ENCODE data around the gene GOLGA6C.
"Not testable (repeated sequence)": the region's sequence is repeated elsewhere in the genome, so short reads cannot be mapped to it uniquely, and the experiment has no call there.

Gene GOLGA6C

GRCh38 chr15:75227663-75228280 is 30.4 kb upstream of the GOLGA6C start:
- no peak for DNase-seq

DNA sequence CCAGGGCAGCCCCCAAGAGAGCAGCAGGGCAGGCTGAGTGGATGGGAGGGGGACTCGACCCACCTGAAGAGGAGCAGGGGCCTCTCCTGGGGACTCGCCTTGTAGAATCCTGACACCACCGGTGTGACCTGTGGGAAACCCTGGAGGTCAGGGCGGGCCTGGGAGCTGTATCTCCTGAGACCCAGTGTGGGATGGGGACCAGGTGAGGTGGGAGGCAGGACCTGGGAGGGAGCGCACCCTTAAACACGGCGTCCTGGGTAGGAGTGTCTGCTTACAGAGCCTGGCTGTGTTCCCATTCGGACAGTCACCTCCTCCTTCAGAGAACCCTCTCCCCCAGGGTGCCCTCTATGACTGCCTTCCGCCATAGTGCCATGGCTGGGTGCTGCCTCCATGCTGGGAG is 29.3 kb upstream of the GOLGA6C start:
- DNase-seq, result no peak

DNA sequence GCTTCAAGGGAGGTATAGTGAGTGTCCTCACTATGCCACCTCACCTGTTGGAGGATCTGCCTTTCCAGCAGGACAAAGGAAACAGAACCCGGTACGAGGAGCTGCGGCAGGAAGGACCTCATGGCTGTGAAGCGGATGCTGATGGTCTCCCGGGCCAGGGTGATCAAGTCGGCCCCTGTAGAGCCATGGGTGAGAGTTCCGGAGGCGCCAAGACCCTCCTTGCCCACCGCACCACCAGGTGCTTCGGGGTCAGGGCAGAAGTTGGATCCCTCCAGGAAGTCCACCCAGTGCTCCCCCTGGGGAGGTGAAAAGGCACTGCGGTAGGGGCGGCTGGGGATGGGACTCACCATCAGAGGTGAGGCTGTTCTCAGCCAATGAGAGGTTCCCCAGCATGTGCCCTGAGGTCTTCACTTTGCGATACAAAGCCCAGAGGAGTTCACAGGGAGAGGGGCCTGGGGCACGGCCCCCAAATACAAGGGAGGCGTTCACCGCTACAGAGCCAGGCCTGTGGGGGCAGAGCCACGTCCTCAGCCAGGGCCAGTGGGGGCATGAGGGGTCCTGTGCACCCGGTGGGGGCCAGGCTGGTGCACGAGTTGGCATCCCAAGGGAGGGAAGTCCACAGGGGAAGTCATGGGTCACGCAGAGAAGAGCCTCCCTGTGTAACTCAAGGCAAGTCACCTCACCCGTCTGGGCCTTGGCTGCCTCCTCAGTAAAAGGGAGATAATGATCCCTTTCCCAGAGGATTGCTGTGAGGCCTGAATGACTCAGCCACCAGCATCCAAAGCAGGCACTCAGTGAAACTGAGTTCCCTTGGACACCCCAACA is 28.7 kb upstream of the GOLGA6C start:
- no peak for DNase-seq

GRCh38 chr15:75230016-75230343 is 28.2 kb upstream of the GOLGA6C start:
- no peak for DNase-seq

GRCh38 chr15:75230551-75231371 is 27.4 kb upstream of the GOLGA6C start:
- DNase-seq, result no peak

DNA sequence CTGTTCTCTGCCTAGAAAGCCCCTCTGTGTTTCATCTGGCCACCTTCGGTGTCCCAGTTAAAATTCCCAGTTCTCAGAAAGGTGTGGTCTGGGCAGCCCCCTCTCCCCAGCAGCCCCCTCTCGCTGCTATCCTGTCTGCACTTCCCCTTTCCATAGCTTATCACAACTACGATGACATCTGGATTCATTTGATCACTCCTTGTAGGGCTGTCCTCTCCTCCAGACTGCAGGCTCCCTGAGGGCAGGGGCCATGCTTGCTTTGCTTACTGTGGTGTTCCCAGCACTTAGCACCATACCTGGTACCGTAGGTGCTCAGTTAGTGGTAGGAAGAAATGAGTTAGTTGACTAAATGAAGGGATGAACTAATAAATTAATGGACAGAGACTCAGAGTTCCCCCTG is 26.3 kb upstream of the GOLGA6C start:
- no peak for DNase-seq

DNA sequence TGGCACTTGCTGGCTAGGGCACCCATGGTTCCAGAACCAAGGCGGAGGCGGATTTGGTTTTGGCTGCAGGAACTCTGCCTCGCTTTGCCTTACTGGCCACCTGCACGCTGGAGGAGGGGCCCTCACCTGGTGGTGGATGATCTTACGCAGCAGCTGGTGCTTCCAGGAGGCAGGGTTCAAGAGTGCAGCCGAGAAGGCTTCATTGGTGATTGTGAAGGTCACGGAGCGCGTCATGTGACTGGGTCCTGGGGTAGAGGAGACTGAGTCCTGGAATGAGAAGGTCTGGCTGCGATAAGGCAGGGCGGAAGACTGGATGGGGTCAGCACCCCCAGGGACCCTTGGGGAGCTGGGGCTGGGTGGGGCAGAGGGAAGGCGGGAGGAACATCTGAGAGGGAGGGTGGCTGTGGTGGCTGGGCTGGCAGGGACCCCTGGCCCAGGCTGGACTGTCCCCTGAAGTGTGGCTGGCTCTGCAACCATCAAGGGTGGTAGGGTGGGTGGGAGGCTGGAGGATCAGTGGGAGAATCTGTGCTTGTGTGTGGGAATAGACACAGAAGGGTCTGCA is 25.8 kb upstream of the GOLGA6C start:
- DNase-seq, result no peak

- no peak for DNase-seq
Measured at GRCh38 chr15:75232826-75233503, 25.2 kb upstream of the GOLGA6C start.

- DNase-seq, result no peak
Measured at GRCh38 chr15:75233504-75234190, 24.5 kb upstream of the GOLGA6C start.

- no peak for DNase-seq
Measured at GRCh38 chr15:75234191-75234810, 23.8 kb upstream of the GOLGA6C start.

- no peak for DNase-seq
Measured at GRCh38 chr15:75235051-75235673, 23.0 kb upstream of the GOLGA6C start.

DNA sequence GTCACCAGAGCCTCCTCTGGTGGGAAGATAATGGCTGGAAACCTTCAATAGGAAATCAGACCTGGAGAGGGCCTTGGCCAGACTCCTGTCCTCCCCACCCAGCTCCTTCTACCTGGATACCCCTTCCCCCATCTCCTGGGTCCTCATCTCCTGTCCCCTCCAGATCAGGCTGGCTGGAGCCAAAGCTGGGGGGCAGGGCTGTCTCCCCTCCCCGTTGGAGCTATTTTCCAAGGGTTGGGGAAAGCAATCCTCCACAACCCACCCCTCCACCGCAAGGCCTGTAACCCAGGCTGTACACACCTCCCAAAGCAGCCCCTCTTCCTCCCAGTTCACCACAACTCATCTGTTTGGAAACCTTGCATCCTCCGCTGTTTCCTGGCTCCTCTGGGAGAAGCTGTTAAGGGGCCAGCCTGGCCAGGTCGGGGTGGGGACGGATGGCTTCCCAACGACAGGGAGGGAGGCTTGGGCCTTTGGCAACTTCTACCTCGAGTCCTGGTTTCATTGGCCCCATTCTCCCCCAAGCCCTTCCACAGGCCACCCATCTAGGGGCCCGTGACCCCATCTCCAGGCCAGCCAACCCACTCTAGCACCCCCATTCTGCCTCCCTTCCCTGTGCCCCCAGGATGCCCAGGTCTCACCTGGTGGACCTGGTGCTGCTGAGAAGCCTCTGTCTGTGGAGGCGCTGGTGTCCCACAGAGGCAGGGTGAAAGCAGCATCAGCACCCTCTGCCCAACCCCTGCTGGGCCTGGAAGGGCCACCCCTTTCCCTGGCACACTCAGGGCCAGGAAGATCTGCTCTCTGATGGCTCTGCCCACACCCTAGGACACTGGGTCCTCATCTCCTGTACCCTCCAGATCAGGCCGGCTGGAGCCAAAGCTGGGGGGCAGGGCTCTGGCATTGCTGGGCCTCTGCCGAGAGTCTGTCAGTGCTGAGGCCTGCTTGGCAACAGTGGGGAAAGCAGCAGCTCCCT is 22.1 kb upstream of the GOLGA6C start:
- DNase-seq, result no peak

GRCh38 chr15:75237316-75237982 is 20.7 kb upstream of the GOLGA6C start:
- DNase-seq, result no peak

GRCh38 chr15:75238150-75238549 is 20.0 kb upstream of the GOLGA6C start:
- DNase-seq, result no peak

DNA sequence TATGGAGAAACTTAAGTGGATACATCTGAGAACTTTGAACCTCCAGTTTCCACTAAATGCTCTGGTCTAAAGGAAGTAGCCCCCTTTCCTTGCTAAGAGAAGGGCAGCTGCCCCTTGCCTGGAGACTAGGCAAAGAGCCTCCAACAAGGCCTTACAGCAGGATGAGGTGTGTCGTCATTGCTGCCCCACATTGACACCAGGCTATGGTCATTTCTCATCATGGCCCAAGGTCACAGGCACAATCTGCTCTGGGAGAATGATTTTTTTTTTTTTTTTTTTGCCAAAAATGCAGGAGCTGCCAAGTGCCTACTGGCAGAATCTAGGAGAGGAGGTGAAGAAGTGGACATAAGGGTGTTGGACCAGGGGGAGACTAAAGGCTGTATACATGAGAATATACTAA is 12.4 kb upstream of the GOLGA6C start:
- DNase-seq, result not testable (repeated sequence)

DNA sequence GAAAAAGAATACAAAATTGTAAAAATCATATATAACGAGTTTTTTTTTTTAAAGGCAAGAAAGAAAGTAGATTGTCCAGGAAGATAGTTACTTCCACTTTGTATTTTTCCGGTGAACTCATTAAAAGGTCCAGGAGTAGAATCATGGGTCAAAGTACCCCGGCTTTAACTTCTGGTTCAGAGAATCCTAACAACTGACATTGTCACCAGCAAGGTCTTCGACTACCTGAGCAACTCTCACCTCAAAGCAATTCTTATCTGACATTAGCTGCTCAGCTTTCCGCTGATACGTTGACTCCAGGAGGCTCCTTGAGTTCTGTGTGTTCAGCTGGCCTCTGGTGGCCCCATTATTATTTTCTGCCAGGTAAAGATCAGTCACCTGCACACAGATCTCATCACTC is 9.1 kb upstream of the GOLGA6C start:
- not testable (repeated sequence) for DNase-seq

GRCh38 chr15:75249726-75250125 is 8.4 kb upstream of the GOLGA6C start:
- DNase-seq, result no peak

DNA sequence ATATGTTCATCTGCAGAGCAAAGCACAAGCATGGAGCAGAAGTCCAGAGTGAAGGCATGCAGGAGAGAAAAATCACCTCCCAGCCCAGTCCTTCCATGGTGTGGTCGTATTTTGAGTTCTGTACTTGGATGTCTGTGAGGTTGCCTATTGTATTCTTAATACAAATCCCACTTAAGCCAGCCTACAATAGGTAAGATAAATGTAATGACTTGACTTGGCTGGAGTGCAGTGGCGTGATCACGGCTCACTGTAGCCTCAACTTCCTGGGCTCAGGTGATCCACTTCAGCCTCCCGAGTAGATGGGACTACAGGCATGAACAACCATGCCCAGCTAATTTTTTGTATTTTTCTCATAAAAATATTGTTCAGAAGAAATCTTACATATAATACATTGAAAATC is 6.8 kb upstream of the GOLGA6C start:
- DNase-seq, result not testable (repeated sequence)

DNA sequence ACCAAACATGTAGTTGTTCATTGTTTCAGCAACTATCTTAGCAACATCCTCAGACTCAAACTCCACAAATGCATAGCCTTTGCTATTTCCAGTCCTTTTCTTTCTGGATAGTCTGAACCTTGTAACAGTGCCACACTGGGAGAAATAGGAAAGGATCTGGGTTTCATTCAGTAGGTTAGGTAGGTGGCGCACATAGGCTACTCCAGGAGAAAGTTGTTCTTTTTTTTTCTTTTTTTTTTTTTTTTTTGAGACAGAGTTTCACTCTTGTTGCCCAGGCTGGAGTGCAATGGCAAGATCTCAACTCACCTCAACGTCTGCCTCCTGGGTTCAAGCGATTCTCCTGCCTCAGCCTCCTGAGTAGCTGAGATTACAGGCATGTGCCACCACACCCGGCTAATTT is 5.8 kb upstream of the GOLGA6C start:
- not testable (repeated sequence) for DNase-seq

Data from NCI-H2227 treated with DMSO at 0.1 percent for 48 hours (cell line).